CD4-positive, alpha-beta T cell treated with Interleukin-4 for 4 hours (primary cell): ENCODE results near the gene KDELR3.

ENCODE experiments used
- DNase-seq: peaks from one replicate; pipeline ENCODE4 v3.0.0-alpha.2; 2020

Gene KDELR3

GRCh38 chr22:38467904-38468442, at the start of gene KDELR3:
Gene KDELR3, plus strand, starts transcription at chr22:38468096. Its CDS starts 138 bp downstream, at chr22:38468234.
- no peak for DNase-seq

GRCh38 chr22:38418589-38418988, 49.3 kb upstream of the KDELR3 start:
- DNase-seq: no peak

- no peak for DNase-seq
These were observed 48.6 kb upstream of the KDELR3 start for GRCh38 chr22:38419121-38419857.

GRCh38 chr22:38419858-38420160, 48.1 kb upstream of the KDELR3 start:
- no peak for DNase-seq

- DNase-seq: no peak
These were observed 47.2 kb upstream of the KDELR3 start for GRCh38 chr22:38420734-38421133.

- DNase-seq: no peak
These were observed 45.0 kb upstream of the KDELR3 start for GRCh38 chr22:38422611-38423511.

- DNase-seq: no peak
These were observed 44.1 kb upstream of the KDELR3 start for GRCh38 chr22:38423512-38424503.

GRCh38 chr22:38424525-38425080, 43.3 kb upstream of the KDELR3 start:
- DNase-seq: no peak

- DNase-seq: no peak
These were observed 41.3 kb upstream of the KDELR3 start for GRCh38 chr22:38426628-38427027.

GRCh38 chr22:38427465-38427864, 40.4 kb upstream of the KDELR3 start:
- no peak for DNase-seq

GRCh38 chr22:38427940-38428339, 40.0 kb upstream of the KDELR3 start:
- no peak for DNase-seq

GRCh38 chr22:38428714-38429113, 39.2 kb upstream of the KDELR3 start:
- DNase-seq: no peak

- no peak for DNase-seq
These were observed 38.3 kb upstream of the KDELR3 start for GRCh38 chr22:38429499-38430068.

- no peak for DNase-seq
These were observed 36.5 kb upstream of the KDELR3 start for GRCh38 chr22:38431266-38432010.

- no peak for DNase-seq
These were observed 35.6 kb upstream of the KDELR3 start for GRCh38 chr22:38432264-38432663.

- DNase-seq: no peak
These were observed 34.0 kb upstream of the KDELR3 start for GRCh38 chr22:38433871-38434270.

- DNase-seq: no peak
These were observed 32.9 kb upstream of the KDELR3 start for GRCh38 chr22:38435010-38435409.

- no peak for DNase-seq
These were observed 31.9 kb upstream of the KDELR3 start for GRCh38 chr22:38435965-38436364.

GRCh38 chr22:38436629-38437395, 31.1 kb upstream of the KDELR3 start:
- DNase-seq: no peak

GRCh38 chr22:38437416-38437815, 30.5 kb upstream of the KDELR3 start:
- no peak for DNase-seq
